ENCODE measurements around the gene ARHGAP26.
A peak's percentile ranks its signal among the peaks of the same experiment; 100 is the strongest.

The ARHGAP26 gene

DNA sequence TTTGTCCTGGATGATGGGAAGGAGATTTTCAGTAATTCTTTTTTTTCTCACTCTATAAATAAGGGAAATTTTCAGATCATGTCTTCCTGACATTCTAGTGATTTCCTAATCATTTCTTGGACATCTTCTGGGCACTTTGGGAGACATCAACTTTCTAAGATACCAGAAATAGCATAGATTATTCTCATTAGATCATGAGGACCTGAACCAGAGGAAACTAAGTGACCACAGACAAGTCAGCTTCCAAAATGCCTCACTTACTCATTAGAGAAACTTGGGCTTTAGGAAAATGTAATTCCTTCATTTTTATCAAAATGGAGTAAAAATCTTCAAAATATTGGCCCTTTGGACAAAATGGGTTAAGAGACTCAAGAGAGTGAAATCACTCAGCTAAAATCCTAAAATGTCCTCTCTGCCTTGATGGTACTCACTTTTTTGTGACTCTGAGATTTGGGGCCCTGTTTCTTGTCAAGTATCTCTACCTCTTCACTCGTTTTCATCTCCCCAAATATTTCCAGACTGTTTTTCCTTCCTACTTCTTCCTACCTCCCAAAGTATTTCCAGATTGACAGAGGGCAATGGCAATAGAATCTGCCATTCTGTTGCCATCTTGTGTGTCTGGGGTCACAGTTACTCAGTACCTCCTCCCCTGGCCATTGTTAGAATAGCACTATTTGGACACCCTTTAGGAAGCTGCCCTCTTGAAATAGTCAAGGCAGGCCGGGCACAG lies 438.8 kb downstream of the ARHGAP26 start:
- DNase-seq, result no peak
- TF ChIP-seq, protein P1, sequence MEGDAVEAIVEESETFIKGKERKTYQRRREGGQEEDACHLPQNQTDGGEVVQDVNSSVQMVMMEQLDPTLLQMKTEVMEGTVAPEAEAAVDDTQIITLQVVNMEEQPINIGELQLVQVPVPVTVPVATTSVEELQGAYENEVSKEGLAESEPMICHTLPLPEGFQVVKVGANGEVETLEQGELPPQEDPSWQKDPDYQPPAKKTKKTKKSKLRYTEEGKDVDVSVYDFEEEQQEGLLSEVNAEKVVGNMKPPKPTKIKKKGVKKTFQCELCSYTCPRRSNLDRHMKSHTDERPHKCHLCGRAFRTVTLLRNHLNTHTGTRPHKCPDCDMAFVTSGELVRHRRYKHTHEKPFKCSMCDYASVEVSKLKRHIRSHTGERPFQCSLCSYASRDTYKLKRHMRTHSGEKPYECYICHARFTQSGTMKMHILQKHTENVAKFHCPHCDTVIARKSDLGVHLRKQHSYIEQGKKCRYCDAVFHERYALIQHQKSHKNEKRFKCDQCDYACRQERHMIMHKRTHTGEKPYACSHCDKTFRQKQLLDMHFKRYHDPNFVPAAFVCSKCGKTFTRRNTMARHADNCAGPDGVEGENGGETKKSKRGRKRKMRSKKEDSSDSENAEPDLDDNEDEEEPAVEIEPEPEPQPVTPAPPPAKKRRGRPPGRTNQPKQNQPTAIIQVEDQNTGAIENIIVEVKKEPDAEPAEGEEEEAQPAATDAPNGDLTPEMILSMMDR (IDR thresholded peaks at IDR 0.05), result no peak
- no peaks in the 10 kb centered on the region for H3K27me3 ChIP-seq
- H3K36me3 ChIP-seq, result no peaks in the 10 kb centered on the region
- no peak overlapping the region for H3K4me3 ChIP-seq
- no peaks in the 10 kb centered on the region for H3K9me3 ChIP-seq
- H3K4me1 ChIP-seq, result peaks cover 0 to 28% (median 13%) of the 10 kb centered on the region in 4 donors
- intact Hi-C loops (cut with DNase I; ENCODE audit: low total_unique reads), result no loop called here
- H3K27ac ChIP-seq, result no peak overlapping the region

DNA sequence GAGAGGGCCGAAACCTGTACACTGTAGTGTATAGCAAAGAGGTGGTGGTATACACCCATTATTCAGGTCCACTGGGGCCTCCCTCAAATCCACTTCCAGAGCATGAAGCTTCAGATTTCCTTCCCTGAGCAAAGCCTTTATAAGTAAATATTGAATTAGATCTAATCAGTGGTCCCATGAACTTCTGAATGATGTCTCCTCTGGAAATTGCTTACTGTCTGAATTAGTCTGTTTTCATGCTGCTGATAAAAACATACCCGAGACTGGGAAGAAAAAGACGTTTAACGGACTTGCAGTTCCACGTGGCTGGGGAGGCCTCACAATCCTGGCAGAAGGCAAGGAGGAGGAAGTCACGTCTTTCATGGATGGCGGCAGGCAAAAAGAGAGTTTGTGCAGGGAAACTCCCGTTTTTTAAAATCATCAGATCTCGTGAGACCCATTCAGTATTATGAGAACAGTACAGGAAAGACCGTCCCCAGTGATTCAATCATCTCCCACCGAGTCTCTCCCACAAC lies 439.8 kb downstream of the ARHGAP26 start:
- Histone ChIP-seq H3K36me3 (peaks cover 0 to 9% (median 0%) of the 10 kb centered on the region in 3 donors), H3K4me3 (no peak overlapping the region), H3K27ac (no peak overlapping the region), H3K9me3 (no peaks in the 10 kb centered on the region), H3K27me3 (no peaks in the 10 kb centered on the region), H3K4me1 (peaks cover 0 to 28% (median 13%) of the 10 kb centered on the region in 4 donors)
- DNase-seq, result no peak
- intact Hi-C loops (cut with DNase I; ENCODE audit: low total_unique reads), result no loop called here
- TF ChIP-seq, protein P1 (IDR thresholded peaks at IDR 0.05), result no peak

DNA sequence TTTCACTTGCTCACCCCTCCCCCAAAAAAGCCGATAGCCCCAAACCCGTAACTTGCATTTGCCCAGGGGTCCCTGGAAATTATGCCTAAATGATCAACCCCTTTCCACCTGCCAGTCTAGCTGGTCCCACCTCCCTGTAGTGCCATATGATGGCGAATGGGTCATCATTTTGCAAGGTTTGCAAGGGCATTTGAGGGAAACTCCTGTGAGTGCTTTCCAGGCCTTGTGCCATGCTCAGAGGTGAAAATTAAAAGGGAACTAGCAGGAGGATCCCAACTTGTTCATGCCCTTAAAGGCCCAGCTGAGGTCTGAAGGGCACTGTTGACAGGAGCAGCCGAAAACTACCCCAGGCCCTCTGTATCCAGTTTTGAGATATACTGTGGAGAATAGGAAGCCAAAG lies 440.4 kb downstream of the ARHGAP26 start:
- H3K36me3 ChIP-seq, result peaks cover 0 to 12% (median 0%) of the 10 kb centered on the region in 3 donors
- no peaks in the 10 kb centered on the region for H3K9me3 ChIP-seq
- intact Hi-C loops (cut with DNase I; ENCODE audit: low total_unique reads), result no loop called here
- no peaks in the 10 kb centered on the region for H3K27me3 ChIP-seq
- no peak overlapping the region for H3K27ac ChIP-seq
- no peak overlapping the region for H3K4me3 ChIP-seq
- TF ChIP-seq, protein P1 (IDR thresholded peaks at IDR 0.05), result no peak
- DNase-seq, result no peak
- H3K4me1 ChIP-seq, result peaks cover 0 to 23% (median 10%) of the 10 kb centered on the region in 4 donors

DNA sequence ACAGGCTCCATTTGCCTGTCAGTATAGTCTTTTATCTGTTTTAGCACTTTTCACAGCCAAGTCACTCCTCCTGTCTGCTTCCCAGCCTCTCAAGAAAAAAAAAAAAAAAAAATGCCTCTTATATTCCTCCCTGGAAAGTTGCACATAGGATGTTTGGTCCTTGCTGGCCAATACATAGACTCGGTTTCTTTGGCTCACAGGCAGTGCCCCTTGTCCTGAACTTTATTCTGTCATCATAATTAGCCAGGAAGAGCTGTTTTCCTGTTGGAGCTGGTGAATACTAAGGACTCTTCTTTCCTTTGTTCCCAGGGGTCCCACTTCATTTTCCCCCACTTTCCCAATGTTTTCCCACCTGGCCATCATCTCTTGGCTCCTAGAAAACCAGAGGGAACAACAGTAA lies 442.1 kb downstream of the ARHGAP26 start:
- H3K36me3 ChIP-seq, result peaks cover 6 to 24% (median 8%) of the 10 kb centered on the region in 3 donors
- no peaks in the 10 kb centered on the region for H3K9me3 ChIP-seq
- intact Hi-C loops (cut with DNase I; ENCODE audit: low total_unique reads), result no loop called here
- H3K27ac ChIP-seq, result no peak overlapping the region
- TF ChIP-seq, protein P1 (IDR thresholded peaks at IDR 0.05), result no peak
- H3K27me3 ChIP-seq, result no peaks in the 10 kb centered on the region
- no peak for DNase-seq
- peaks cover 0 to 18% (median 8%) of the 10 kb centered on the region in 4 donors for H3K4me1 ChIP-seq
- no peak overlapping the region for H3K4me3 ChIP-seq

DNA sequence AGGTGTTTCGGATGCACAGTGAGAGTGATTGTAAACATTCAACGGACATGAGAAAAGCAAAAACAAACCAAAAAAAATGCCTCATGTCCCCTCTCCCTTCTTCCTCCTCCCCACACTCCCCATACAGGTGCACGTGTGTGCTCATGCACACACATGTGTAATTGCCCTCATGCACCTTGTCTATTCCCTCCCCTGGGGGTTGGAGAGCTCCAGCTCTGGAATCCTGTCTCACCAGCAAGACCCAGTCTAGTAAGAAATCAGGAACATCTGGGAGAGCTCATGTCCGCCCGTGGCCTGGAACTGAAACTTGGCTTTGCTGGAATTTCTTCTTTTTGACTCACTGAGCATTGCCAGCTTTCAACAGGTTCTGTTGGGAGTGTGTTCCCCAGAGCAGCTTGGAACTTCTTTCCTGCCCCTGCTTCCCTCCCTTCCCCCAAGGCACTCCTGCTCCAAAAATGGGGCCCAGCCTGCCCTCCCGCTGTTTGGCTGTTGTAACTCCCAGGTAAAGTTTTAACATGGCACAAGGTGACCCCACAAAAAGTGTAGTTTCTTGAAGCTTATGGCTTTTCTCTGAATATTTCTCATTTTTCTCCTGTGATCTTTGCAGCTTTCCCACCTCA lies 443.2 kb downstream of the ARHGAP26 start:
- H3K4me3 ChIP-seq, result no peak overlapping the region
- peaks cover 0 to 15% (median 3%) of the 10 kb centered on the region in 4 donors for H3K4me1 ChIP-seq
- TF ChIP-seq, protein P1 (IDR thresholded peaks at IDR 0.05), result no peak
- H3K9me3 ChIP-seq, result no peaks in the 10 kb centered on the region
- DNase-seq, result peak in 1 of 2 donors; percentile 33
- H3K36me3 ChIP-seq, result peaks cover 6 to 24% (median 8%) of the 10 kb centered on the region in 3 donors
- H3K27ac ChIP-seq, result no peak overlapping the region
- H3K27me3 ChIP-seq, result no peaks in the 10 kb centered on the region
- intact Hi-C loops (cut with DNase I; ENCODE audit: low total_unique reads), result no loop called here
